Activated naive CD8-positive, alpha-beta T cell treated with anti-CD3 and anti-CD28 coated beads for 36 hours (primary cell): ENCODE measurements around the gene ABCC4. TPM values are rescaled to one million over a fixed set of nuclear protein-coding genes. Genes with fewer than 3 reads are reported as not detected.
"Not testable (repeated sequence)": the region's sequence is repeated elsewhere in the genome, so short reads cannot be mapped to it uniquely, and the experiment has no call there.

ENCODE experiments used
- DNase-seq: peaks from one replicate; pipeline ENCODE4 v3.0.0; 2021
- H3K27ac Mint-ChIP-seq: one replicate; pipeline ENCODE4 v1.8.0; 2022; ENCODE audit warnings: mild to moderate bottlenecking, moderate library complexity, mixed read lengths
- H3K27me3 Mint-ChIP-seq: one replicate; pipeline ENCODE4 v1.8.0; 2022; ENCODE audit warnings: mild to moderate bottlenecking, mixed read lengths
- H3K36me3 Mint-ChIP-seq: one replicate; pipeline ENCODE4 v1.8.0; 2021; ENCODE audit warnings: mild to moderate bottlenecking, mixed read lengths
- H3K4me1 Mint-ChIP-seq: one replicate; pipeline ENCODE4 v1.8.0; 2021; ENCODE audit warnings: mixed read lengths
- H3K4me3 Mint-ChIP-seq: one replicate; pipeline ENCODE4 v1.8.0; 2022; ENCODE audit warnings: mild to moderate bottlenecking, moderate library complexity, mixed read lengths
- H3K9me3 Mint-ChIP-seq: one replicate; pipeline ENCODE4 v1.8.0; 2022; ENCODE audit warnings: mixed read lengths
- total RNA-seq, 2 experiments: library from RNA; stranded (reverse); gene quantifications; one replicate each; pipeline ENCODE4 v1.2.3, GENCODE V29; 2021

ABCC4 gene
- total RNA-seq, 2 experiments from 2014 or later, result 11.4 to 11.6 TPM

- Mint-ChIP-seq H3K27me3 (no peaks in the 10 kb centered on the region), H3K36me3 (peaks cover 19% of the 10 kb centered on the region), H3K27ac (no peak overlapping the region), H3K9me3 (no peaks in the 10 kb centered on the region), H3K4me3 (no peak overlapping the region), H3K4me1 (peaks cover 2% of the 10 kb centered on the region)
- no peak for DNase-seq
These were observed 83.1 kb downstream of the ABCC4 start for GRCh38 chr13:95217920-95218830.

DNA sequence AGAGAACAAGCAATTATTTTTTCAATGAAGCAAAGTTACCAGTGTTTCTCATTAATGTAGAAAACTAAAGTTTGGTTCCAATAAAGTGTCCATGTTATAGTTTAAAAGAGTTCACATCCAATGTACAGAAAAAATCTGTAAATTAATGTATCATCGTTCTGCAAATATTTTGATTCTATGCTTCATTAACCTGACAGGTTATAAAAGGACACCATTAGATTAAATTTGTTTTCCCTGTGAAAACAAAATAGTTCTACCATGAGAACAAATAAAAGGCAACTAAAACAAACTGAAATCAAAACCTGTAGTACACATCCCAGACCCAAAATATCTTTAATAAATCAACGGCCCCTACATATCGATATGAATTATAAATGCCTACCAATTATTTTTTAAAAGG lies 85.1 kb downstream of the ABCC4 start:
- H3K36me3 Mint-ChIP-seq, result peaks cover 27% of the 10 kb centered on the region
- H3K4me3 Mint-ChIP-seq, result no peak overlapping the region
- no peak for DNase-seq
- no peak overlapping the region for H3K27ac Mint-ChIP-seq
- no peaks in the 10 kb centered on the region for H3K4me1 Mint-ChIP-seq
- H3K9me3 Mint-ChIP-seq, result no peaks in the 10 kb centered on the region
- no peaks in the 10 kb centered on the region for H3K27me3 Mint-ChIP-seq

DNA sequence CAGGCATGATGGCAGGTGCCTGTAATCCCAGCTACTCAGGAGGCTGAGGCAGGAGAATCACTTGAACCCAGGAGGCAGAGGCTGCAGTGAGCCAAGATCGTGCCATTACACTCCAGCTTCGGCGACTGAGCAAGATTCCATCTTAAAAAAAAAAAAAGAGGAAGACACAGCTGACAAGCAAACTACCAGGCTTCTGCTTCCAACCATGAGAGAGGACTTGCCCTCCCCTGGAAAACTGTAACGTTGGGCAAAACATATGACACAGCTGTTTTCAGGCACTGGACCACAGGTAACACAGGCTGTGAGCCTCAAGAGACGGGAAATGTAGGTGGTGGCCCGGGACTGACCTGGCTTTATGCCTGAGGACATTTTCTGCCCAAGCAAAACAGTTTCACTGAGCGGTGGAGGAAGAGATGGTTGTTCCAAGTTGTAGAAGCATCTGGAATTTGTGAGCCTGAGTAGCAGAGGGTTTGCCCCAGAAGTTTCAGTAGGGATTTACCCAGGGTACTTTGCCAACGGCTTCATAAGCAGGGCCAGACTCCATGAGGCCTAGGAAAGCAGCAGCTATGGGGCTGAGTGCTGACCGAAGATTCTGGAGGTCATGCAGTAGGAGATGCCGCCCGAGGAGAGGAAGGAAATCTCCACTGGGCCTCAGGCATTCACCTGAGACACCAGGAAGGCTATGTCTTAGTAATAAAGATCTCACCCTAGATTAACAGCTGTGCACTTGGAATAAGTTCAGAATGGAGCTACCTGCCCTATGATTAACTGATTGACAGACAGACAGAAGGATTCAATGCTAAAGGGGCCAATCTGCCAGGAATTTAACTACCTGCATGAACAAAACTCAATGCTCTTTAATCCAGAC lies 88.0 kb downstream of the ABCC4 start:
- Mint-ChIP-seq H3K9me3 (no peaks in the 10 kb centered on the region), H3K36me3 (peaks cover 19% of the 10 kb centered on the region), H3K27ac (no peak overlapping the region), H3K4me1 (no peaks in the 10 kb centered on the region), H3K4me3 (no peak overlapping the region), H3K27me3 (no peaks in the 10 kb centered on the region)
- no peak for DNase-seq

GRCh38 chr13:95209109-95209508 lies 92.1 kb downstream of the ABCC4 start:
- Mint-ChIP-seq H3K27me3 (no peaks in the 10 kb centered on the region), H3K36me3 (peaks cover 25% of the 10 kb centered on the region), H3K4me1 (no peaks in the 10 kb centered on the region), H3K27ac (no peak overlapping the region), H3K9me3 (no peaks in the 10 kb centered on the region), H3K4me3 (no peak overlapping the region)
- no peak for DNase-seq

DNA sequence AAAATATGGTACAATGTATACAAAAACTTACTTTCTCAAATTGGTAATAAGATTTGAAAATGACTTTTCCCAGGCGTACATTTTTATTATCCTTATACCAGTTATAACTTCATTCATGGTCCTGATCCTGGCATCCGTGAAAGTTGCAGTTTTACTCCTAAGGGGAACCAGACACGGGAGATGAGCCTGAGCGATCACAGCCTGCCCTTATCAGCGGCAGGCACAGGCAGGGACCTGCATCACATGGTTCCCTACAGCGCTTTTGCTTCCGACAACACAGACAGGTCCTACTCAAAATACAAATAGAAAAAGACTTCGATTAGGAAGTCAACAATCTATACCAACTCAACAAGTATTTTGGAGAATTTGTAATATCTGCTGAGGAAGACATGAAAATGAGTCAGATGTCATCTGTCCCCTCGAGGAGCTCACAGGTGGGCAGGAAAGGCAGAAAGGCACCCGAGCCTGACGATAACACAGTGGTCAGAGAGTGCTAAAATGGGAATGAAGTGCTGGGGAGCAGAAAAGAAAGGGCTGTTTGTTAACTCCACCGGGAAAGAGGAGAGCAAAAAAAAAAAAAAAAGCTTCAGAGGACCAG lies 93.4 kb downstream of the ABCC4 start:
- DNase-seq, result no peak
- Mint-ChIP-seq H3K27me3 (no peaks in the 10 kb centered on the region), H3K9me3 (no peaks in the 10 kb centered on the region), H3K4me3 (no peak overlapping the region), H3K27ac (no peak overlapping the region), H3K4me1 (no peaks in the 10 kb centered on the region), H3K36me3 (peaks cover 22% of the 10 kb centered on the region)

- Mint-ChIP-seq H3K27ac (no peak overlapping the region), H3K27me3 (no peaks in the 10 kb centered on the region), H3K4me1 (no peaks in the 10 kb centered on the region), H3K4me3 (no peak overlapping the region), H3K9me3 (no peaks in the 10 kb centered on the region), H3K36me3 (peaks cover 21% of the 10 kb centered on the region)
- no peak for DNase-seq
These were observed 95.1 kb downstream of the ABCC4 start for GRCh38 chr13:95206116-95206515.

- H3K9me3 Mint-ChIP-seq, result peaks cover 3% of the 10 kb centered on the region
- no peaks in the 10 kb centered on the region for H3K27me3 Mint-ChIP-seq
- no peaks in the 10 kb centered on the region for H3K4me1 Mint-ChIP-seq
- no peak overlapping the region for H3K4me3 Mint-ChIP-seq
- peaks cover 34% of the 10 kb centered on the region for H3K36me3 Mint-ChIP-seq
- H3K27ac Mint-ChIP-seq, result no peak overlapping the region
- no peak for DNase-seq
These were observed 97.0 kb downstream of the ABCC4 start for GRCh38 chr13:95204231-95204765.

- no peaks in the 10 kb centered on the region for H3K27me3 Mint-ChIP-seq
- DNase-seq, result no peak
- peaks cover 9% of the 10 kb centered on the region for H3K4me1 Mint-ChIP-seq
- H3K9me3 Mint-ChIP-seq, result peaks cover 10% of the 10 kb centered on the region
- no peak overlapping the region for H3K27ac Mint-ChIP-seq
- peaks cover 42% of the 10 kb centered on the region for H3K36me3 Mint-ChIP-seq
- no peak overlapping the region for H3K4me3 Mint-ChIP-seq
These were observed 99.2 kb downstream of the ABCC4 start for GRCh38 chr13:95201814-95202651.

DNA sequence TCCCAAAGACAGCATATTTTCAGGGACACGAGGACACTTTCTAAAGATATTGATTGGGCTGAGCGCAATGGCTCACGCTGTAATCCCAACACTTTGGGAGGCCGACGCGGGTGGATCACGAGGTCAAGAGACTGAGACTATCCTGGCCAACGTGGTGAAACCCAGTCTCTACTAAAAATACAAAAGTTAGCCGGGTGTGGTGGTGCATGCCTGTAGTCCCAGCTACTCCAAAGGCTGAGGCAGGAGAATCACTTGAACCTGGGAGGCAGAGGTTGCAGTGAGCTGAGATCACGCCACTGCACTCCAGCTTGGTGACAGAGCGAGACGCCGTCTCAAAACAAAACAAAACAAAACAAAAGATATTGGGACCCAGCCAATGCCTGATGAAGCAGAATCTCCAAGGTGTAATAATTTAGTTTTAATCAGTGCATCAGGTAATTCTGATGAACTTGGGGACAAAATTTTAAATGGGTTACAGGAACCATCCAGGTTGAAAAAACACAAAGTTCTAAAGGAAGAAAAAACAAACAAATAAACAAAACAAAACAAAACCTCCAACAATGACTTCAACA lies 100.8 kb downstream of the ABCC4 start:
- H3K27ac Mint-ChIP-seq, H3K4me1 Mint-ChIP-seq, H3K4me3 Mint-ChIP-seq, DNase-seq, H3K27me3 Mint-ChIP-seq, H3K9me3 Mint-ChIP-seq: not testable (repeated sequence)
- H3K36me3 Mint-ChIP-seq, result peaks cover 36% of the 10 kb centered on the region

DNA sequence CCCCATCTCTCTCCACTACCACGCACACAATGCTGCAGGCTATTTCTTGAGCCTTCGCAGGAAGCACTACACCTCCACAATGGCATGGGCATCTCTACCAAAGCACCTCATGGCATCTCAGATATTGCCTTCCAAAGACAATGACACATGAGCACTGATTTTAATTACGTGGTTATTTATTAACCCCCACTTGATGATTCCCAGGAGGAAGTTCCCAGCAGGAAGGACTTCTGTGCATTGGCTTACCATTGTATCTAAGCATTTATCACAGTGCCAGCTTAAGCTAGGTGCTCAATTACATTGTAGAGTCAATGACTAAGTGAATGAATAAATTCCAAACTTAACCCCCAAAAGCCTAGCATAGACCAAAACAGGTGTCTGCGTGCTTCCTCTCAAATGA lies 101.4 kb downstream of the ABCC4 start:
- Mint-ChIP-seq H3K27ac (no peak overlapping the region), H3K9me3 (peaks cover 10% of the 10 kb centered on the region), H3K27me3 (no peaks in the 10 kb centered on the region), H3K36me3 (peaks cover 36% of the 10 kb centered on the region), H3K4me3 (no peak overlapping the region), H3K4me1 (peaks cover 9% of the 10 kb centered on the region)
- DNase-seq, result no peak

DNA sequence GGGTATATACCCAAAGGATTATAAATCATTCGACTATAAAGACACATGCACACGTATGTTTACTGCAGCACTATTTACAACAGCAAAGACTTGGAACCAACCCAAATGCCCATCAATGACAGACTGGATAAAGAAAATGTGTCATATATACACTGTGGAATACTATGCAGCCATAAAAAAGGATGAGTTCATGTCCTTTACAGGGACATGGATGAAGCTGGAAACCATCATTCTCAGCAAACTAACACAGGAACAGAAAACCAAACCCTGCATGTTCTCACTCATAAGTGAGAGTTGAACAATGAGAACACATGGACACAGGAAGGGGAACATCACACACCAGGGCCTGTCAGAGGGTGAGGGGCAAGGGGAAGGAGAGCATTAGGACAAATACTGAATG lies 102.6 kb downstream of the ABCC4 start:
- not testable (repeated sequence) for H3K27me3 Mint-ChIP-seq, DNase-seq, H3K27ac Mint-ChIP-seq, H3K4me1 Mint-ChIP-seq, H3K4me3 Mint-ChIP-seq, H3K9me3 Mint-ChIP-seq
- H3K36me3 Mint-ChIP-seq, result peaks cover 36% of the 10 kb centered on the region

DNA sequence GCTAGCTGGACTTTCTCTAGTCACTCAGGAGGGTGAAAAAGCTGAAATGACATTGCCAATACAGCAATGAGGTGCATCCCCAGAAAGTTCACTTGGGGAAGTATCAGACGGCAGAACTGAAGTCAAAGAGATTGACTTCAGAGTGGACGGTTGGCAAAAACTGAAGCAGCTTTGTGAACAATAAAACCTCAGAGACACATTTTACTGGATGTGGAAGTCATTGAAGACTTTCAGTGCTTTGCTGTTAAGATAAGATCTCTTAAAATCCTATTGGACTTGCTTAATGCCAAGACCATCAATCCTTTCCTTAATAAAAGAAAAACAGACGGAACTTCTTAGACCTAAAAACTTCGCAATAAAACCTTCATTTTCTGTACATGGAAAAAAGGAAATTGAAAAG lies 103.7 kb downstream of the ABCC4 start:
- DNase-seq, result no peak
- H3K27me3 Mint-ChIP-seq, result no peaks in the 10 kb centered on the region
- no peak overlapping the region for H3K27ac Mint-ChIP-seq
- H3K4me1 Mint-ChIP-seq, result peaks cover 9% of the 10 kb centered on the region
- peaks cover 10% of the 10 kb centered on the region for H3K9me3 Mint-ChIP-seq
- H3K36me3 Mint-ChIP-seq, result peaks cover 36% of the 10 kb centered on the region
- H3K4me3 Mint-ChIP-seq, result no peak overlapping the region

- Mint-ChIP-seq H3K36me3 (peaks cover 24% of the 10 kb centered on the region), H3K9me3 (peaks cover 10% of the 10 kb centered on the region), H3K27ac (no peak overlapping the region), H3K4me3 (no peak overlapping the region), H3K27me3 (no peaks in the 10 kb centered on the region), H3K4me1 (peaks cover 9% of the 10 kb centered on the region)
- DNase-seq, result no peak
These were observed 106.1 kb downstream of the ABCC4 start for GRCh38 chr13:95195146-95195545.
